ENCODE results near the gene RAB35.
A peak's percentile ranks its signal among the peaks of the same experiment; 100 is the strongest.

RAB35 gene

GRCh38 chr12:120132863-120133385 lies 16.4 kb upstream of the RAB35 start:
- DNase-seq (ENCODE audit: low spot score) = no peak

- no peak for DNase-seq (ENCODE audit: low spot score)
Observed at GRCh38 chr12:120132054-120132836, 15.7 kb upstream of the RAB35 start.

GRCh38 chr12:120131116-120131515 lies 14.6 kb upstream of the RAB35 start:
- no peak for DNase-seq (ENCODE audit: low spot score)

GRCh38 chr12:120130011-120130410 lies 13.5 kb upstream of the RAB35 start:
- no peak for DNase-seq (ENCODE audit: low spot score)

GRCh38 chr12:120126635-120127005 lies 10.1 kb upstream of the RAB35 start:
- no peak for DNase-seq (ENCODE audit: low spot score)

- no peak for DNase-seq (ENCODE audit: low spot score)
Observed at GRCh38 chr12:120125792-120126634, 9.5 kb upstream of the RAB35 start.

- DNase-seq (ENCODE audit: low spot score) = no peak
Observed at GRCh38 chr12:120125029-120125428, 8.5 kb upstream of the RAB35 start.

GRCh38 chr12:120121766-120122293 lies 5.3 kb upstream of the RAB35 start:
- no peak for DNase-seq (ENCODE audit: low spot score)

GRCh38 chr12:120121343-120121742 lies 4.8 kb upstream of the RAB35 start:
- no peak for DNase-seq (ENCODE audit: low spot score)

GRCh38 chr12:120119271-120119973 lies 2.9 kb upstream of the RAB35 start:
- DNase-seq (ENCODE audit: low spot score) = no peak

- DNase-seq (ENCODE audit: low spot score) = peak; percentile 37
Observed at GRCh38 chr12:120118321-120119061, 1.9 kb upstream of the RAB35 start.

GRCh38 chr12:120117961-120118320 lies 1.4 kb upstream of the RAB35 start:
- no peak for DNase-seq (ENCODE audit: low spot score)

GRCh38 chr12:120116792-120117651 lies 469 bp upstream of the RAB35 start:
- DNase-seq (ENCODE audit: low spot score) = peak; percentile 96

- peak; percentile 41 for DNase-seq (ENCODE audit: low spot score)
Observed at GRCh38 chr12:120115692-120116440, 687 bp downstream of the RAB35 start.

- no peak for DNase-seq (ENCODE audit: low spot score)
Observed at GRCh38 chr12:120115066-120115465, 1.5 kb downstream of the RAB35 start.

GRCh38 chr12:120110550-120111501 lies 5.7 kb downstream of the RAB35 start:
- DNase-seq (ENCODE audit: low spot score) = no peak

GRCh38 chr12:120109570-120110267 lies 6.8 kb downstream of the RAB35 start:
- DNase-seq (ENCODE audit: low spot score) = no peak

- DNase-seq (ENCODE audit: low spot score) = no peak
Observed at GRCh38 chr12:120106151-120106550, 10.4 kb downstream of the RAB35 start.

Data from HuH-7 (cell line).